HG03520 (cell line): ENCODE results near the gene B3GAT1.
"Not testable (repeated sequence)": the region's sequence is repeated elsewhere in the genome, so short reads cannot be mapped to it uniquely, and the experiment has no call there.

Source experiments
- ATAC-seq: cut with Tn5 transposase; IDR thresholded peaks from one replicate; pipeline ENCODE4 v1.9.1; 2021; ENCODE audit warnings: mild to moderate bottlenecking, moderate library complexity; ENCODE audit not compliant: unreplicated experiment

The B3GAT1 gene

DNA sequence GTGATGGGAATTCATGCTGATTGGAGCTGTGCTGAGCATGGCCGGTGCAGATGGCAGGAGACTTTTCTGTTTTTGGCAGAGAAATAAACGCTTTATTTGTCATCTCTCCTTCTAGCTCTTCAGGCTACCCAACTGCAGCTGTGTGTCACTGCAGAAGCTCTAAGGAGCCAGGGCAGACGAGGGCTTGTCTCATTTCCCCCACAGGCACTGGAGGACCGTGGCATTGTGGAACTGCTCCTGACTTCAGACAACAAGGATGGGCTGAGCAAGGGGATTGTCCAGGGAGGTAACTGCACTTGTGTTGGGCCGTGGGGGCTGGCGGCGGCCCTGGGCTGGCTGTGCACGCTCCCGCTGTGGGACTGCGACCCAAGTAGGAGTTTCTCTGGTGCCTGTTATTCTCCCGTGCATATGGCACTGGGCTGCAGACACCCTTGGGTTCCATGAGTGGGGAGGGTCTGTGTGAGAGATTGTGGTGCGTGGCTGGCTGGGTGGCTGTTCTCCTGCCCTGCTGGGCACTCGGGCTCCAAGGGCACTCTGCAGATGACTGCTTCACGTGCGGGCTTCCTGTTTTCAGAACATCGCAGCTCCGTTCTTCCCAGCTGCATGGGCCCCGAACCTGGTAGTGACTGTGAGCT lies 53.1 kb downstream of the B3GAT1 start:
- ATAC-seq, result no peak

DNA sequence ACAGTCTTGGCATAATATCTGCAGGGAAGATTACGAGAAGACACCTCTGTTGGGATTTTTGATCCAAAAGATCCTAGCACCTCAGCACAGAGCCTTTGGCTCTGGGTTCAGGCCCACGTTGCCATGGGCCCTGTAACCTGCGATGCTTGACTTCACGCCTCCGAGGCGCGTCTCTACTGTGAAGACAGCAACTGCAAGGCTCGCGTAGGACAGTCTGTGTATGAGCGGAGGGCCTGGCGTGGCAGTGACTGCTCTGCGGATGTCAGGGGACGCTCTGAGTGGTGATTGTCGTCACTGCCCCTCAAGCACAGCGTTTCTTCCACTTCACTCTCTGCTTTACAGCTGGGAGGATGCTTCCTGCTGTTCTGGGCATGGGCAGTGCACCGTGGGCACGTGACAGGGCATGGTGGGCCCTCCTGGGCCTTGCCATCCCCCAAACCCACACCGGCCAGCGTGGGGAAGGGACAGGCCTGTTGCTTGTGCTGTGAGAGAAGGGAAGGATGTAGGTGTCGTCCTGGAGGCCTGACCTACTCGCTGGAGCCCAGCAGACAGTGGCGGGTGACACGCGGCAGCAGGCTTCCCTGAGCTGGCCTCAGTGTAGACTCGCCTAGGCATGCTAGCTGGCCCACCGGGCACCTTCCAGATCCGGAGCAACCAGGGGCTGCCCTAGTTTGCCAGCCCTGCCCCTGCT lies 53.7 kb downstream of the B3GAT1 start:
- no peak for ATAC-seq

DNA sequence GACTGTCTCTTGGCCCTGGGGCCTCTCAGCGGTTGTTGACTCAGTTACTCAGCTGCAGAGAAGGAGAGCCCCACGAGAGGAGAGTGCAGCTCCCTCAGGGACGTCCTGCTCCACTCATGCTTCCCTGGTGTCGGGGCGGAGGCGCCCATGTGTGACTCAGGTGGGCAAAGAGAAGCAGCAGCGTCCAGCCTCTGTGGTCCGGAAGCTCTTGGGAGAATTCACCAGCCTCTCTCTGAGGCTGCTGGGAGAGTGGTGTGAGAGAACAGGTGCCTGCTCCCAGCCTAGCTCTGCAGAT lies 54.5 kb downstream of the B3GAT1 start:
- ATAC-seq, result no peak

DNA sequence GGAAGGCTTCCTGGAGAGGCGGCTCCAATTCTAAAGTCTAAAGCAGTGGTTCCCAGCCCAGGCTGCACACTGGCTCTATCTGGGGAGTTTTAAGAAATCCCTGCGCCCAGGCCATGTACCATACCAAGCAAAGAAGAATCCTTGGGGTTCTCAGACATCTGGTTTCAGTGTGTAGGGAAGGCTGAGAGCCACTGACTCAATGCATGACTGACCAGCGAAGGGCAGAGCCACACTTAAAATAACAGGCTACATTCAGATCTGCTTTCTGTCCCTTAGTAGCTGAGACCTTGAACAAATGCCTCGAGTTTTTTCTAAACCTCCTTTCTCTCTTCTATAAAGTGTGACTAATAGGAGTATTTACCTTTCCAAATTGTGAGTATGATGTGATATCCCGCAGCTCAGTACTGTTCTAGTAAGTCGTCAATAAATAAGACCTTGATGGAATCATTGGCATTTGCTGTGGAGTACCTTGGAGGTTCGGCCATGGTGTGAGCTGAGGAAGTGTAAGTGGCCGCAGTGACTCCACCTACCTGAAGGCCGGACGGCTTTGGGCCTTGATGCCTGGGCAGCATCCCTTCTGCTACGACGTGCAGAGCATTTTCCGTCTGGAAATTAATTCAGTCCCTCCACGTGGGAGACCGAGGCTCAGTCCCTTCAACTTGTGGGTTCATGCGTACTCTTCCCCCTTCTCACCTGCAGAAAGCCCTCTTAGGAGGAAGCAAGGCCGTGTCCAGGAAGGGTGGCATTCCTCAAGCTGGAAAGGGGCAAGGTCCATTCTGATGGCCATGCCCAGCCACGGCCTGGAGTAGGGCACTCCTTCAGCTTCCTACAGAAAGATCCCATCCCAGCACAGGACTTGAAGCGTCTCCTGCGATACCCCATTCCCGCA lies 55.1 kb downstream of the B3GAT1 start:
- no peak for ATAC-seq

DNA sequence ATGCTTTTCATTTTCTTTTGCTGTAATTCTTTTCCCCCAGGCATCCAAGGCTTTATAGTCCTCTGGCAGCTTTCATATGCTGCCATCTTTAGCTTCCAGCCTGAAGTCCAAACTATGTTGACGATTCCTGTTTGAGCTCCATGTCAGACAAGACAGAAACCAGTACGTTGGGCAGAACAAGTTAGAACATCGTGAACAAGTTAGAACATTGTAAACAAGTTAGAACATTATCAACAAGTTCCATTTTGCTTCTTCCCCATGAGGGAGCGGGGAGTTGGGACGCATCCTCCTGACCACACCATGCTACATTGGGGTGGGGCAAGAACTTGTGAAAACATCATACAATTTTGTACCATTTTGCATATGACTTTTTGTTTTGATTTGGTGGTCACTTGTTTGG lies 56.4 kb downstream of the B3GAT1 start:
- no peak for ATAC-seq

DNA sequence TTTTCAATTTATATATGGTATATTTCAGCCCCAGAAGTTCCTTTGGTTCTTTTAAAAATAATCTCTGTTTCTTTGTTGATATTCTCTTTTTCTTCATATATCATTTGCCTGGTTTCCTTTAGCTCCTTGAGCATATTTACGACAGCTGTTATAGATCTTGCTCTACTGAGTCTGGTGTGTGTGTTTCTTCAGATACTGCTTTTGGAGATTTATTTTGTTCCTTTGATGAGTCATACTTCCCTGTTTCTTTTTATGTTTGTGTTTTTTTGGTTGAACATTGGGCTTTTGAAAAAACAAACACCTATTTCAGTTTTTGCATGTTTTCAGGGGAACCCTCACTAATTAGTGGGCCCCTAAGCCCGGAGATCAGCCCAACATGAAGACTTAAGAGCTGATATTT lies 56.9 kb downstream of the B3GAT1 start:
- no peak for ATAC-seq

DNA sequence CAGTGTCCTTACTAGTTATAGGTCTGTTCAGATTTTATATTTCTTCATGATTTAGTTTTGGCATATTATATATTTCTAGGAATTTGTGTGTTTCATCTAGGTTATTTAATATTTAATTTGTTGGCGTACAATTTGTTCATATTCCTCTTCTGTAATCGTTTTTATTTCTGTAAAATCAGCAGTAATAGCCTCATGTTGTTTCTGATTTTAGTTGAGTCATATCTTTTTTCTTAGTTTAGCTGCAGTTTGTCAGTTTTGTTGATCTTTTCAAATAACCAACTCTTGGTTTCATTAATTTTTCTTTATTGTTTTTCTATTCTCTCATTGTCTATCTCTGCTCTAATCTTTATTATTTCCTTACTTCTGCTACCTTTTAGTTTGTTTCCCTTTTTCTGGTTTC lies 59.9 kb downstream of the B3GAT1 start:
- ATAC-seq, result no peak

DNA sequence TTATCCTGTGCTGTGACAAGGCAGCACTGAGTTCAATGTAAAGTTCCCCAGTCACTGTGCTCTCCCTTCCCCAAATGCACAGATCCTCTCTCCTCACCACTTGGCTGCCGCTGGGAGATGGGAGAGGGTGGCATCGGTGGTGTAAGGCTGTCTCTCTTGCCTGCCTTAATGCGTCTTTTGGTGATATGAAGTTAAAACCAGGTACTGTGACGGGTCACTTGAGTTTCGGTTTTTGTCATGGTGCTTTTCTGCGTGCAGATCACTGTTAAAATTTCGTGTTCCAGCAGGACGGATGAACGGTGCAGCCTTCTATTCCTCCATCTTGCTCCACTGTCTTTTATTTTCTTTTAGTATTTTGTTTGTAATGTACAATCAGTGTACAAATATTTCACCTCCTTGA lies 61.7 kb downstream of the B3GAT1 start:
- ATAC-seq, result peak; percentile 75

DNA sequence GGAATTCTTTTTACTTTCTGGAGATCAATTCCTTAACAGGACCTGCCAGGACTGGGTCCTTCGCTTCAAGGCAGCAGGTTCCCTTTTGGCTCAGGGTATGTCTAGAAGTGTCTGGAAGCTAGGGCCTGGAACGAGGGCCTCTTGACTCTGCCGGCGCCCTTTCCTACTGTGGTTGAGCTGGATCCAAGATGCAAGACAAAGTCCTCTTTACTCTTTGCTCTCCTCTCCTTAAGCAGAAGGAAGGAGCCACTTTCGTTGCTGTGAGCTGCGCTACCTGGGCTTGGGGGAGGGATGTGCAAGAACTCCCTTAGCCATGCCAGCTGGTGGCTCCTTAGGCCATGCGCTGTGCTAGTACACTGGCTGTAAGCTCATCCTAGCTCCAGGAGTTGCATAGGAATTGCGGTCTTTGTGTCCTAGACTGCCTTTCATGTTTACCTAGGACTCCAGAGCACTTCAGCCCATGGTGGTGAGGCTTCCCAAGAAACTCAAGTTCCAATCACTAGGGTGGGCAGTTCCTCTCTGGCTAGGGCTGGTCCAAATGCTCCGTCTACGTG lies 62.2 kb downstream of the B3GAT1 start:
- no peak for ATAC-seq

DNA sequence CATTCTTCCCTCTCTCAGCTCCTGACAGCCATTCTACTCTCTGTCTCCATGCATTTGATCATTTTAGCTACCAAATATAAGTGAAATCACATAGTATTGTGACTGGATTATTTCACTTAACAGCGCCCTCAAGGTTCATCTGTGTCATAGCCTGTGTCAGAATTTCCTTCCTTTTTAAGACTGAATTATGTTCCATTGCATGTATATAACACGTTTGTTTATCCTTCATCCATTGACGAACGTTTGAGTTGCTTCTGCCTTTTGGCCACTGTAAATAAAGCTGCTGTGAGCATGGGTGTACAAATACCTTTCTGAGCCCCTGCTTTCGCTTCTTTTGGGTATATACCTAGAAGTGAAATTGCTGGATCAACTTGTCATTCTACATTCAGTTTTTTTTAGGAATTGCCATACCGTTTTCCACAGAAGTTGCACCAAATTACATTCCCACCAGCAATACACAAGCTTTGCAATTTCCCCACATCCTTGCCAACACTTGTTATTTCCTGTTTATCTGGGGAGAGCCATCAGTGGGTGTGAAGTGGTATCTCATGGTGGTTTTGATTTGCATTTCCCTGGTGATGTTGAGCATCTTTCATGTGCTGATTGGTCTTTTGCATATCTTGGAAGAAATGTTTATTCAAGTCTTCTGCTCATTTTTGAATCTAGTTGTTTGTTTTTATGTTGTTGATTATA lies 62.8 kb downstream of the B3GAT1 start:
- no peak for ATAC-seq

DNA sequence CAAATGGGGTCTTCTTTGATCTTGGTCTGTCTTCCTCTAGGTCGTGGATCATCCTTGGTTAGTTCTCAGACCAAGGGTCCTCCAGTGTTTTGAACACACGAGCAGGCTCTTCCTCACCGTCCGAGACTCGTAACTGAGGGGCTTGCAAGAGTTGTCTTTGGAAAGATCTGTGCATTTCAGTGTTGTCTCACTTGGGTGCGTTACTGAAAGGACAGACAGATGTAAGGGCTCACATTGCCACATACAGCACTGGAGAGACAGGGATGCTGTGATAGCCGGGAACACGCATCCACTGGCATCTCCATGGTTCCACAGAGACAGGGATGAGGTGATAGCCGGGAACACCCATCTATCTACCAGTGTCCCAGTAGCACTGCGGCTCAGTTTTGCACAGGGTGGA lies 64.6 kb downstream of the B3GAT1 start:
- ATAC-seq, result no peak

DNA sequence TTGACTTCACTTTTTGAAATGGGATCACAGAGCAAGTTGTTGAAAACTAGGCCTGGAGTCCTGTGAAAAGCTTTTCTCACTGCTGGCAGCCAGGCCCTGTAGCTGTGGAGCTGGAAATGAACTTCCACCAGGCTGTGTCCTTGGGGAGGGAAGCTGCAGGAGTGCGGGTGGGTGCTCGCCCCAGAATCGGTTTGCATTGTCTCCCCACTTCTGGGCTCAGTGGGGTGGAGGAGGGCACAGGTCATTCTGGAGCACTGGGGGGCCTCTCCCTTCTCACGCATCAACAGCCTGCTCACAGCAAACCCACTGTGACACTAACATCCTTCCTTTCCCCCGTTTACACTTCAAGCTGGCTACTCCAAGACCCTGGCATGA lies 65.1 kb downstream of the B3GAT1 start:
- ATAC-seq, result no peak

DNA sequence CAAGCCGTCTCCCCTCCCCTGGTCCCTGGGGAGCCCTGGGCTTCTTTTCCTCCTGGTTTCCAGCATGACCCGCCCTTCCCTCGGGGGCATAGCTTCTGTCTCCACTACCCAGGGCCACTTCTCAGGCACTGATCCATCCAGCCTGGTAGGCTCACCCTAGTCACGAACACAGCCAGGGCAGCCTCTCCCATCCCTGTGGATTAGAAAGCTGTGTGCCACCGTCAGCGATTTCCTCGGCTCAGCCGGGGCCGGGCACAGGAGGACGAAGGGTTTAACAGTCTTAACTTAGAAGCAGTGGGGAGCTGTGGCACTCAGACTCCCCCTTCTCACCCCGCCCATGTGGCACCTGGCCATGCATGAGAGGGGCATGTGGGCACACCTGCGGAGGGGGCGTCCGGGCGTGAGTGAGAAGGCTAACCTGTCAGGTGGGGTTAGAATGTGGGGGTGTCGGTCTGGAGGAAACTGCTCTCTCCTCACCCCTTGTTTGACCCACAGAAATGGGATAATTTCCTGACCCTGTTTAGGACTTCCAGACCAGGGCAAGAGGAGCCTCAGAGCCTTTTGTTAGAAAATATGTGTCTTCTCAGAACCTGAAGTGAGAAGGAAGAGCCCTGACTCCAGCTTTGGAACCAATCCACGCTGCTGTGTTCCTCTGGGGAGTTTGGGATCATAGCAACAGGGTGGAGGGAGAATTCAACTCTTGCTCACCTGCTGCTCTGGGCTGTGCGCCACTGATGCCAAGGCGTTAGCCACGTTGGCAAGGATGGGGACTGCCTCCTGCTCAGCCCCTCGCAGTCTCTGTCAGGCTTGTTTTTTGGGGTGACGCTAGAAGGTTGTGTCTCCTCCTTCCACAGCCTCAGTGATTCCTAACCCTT lies 65.7 kb downstream of the B3GAT1 start:
- no peak for ATAC-seq

DNA sequence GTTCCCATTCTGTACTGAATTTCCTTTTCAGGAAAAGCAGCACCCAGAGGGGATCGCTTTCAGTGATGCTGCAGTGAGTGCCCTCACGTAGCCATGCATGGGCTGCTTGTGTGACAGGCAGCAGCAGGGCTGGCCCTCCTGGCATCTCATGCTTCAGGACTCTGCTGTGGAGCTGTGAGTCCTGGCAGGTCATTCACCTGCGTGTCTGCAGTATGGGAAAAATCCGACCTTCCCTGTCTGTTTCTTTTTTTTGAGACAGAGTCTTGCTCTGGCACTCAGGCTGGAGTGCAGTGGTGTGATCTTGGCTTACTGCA lies 66.8 kb downstream of the B3GAT1 start:
- ATAC-seq, result no peak

DNA sequence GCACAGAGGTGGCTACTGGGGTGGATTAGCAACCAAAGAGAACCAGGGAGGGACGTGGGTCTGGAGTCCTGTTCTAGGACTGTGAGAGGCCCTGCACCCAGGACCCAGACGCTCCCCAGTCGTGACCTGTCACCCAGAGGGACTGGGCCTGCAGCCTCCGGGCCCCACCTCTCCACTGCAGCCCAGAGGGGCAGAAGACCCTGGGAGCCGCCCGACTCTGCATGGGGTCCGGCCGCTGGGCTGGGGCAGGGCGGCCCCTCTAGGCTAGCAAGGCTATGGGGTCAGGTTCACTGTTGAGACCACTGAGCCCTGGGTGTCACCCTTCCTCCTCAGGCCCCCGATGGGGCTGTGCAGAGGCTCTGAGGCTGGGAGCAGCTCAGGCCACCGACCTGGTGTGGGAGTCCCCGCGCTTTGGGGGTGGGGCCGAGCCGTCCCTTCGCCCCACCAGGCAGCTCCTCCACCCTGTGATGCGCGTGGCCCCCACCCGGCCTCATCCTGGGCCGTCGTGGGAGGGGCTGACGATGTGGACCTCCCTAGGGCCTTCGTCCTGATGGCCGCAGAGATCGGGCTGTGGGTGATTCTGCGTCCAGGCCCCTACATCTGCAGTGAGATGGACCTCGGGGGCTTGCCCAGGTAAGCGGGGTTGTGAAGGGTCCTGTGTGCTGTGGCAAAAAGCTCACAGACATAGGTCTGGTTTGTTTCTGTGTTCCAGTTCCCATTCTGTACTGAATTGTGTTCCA lies 67.4 kb downstream of the B3GAT1 start:
- not testable (repeated sequence) for ATAC-seq

DNA sequence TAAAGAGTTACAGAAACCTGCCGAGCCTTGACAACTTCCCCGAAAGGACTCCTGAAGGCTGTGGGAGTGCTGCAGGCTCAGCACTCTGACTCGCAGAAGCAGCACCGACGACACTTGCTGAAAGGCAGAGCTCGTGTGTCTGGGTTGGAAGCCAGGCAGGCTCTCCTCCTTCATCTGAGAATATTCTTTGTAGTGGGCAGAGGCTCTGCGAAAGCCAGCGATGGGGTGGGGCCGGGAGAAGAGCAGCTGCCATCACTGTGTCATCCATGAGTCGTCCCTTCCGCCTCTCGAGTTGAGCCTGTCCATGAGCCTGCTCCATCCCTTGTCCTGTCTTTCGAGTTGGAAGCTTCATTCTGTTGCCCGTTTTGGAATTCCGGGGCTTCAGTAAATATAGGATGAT lies 68.4 kb downstream of the B3GAT1 start:
- ATAC-seq, result no peak

DNA sequence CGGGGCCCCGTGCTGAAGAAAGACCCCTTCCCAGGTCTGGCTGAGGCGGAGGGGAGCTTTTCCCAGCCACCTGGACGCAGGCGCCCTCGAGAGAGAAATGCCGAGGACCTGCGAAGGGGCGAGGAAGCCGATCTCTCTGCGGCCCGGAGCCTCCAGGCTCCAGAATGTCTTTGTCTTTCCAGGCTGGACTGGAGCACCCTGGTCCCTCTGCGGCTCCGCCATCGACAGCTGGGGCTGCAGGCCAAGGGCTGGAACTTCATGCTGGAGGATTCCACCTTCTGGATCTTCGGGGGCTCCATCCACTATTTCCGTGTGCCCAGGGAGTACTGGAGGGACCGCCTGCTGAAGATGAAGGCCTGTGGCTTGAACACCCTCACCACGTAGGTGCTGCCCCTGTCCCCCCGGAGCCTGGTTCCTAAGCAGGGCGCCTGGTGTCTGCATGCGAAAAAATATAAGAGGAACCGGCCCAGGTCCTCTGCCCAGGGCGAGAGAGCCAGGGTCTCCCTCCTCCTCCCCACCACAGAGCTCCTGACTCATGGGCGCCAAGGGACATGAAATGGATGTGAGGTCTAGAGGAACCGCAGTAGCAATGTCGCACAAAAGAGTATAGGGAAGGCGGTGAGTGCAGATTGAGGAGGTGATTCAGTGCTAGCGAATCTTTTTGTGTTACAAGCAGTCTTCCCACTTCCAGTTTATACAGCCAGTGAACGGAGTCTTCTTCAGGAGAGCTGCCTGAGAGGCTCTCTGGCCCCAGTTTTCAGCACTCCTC lies 69.3 kb downstream of the B3GAT1 start:
- ATAC-seq, result no peak

DNA sequence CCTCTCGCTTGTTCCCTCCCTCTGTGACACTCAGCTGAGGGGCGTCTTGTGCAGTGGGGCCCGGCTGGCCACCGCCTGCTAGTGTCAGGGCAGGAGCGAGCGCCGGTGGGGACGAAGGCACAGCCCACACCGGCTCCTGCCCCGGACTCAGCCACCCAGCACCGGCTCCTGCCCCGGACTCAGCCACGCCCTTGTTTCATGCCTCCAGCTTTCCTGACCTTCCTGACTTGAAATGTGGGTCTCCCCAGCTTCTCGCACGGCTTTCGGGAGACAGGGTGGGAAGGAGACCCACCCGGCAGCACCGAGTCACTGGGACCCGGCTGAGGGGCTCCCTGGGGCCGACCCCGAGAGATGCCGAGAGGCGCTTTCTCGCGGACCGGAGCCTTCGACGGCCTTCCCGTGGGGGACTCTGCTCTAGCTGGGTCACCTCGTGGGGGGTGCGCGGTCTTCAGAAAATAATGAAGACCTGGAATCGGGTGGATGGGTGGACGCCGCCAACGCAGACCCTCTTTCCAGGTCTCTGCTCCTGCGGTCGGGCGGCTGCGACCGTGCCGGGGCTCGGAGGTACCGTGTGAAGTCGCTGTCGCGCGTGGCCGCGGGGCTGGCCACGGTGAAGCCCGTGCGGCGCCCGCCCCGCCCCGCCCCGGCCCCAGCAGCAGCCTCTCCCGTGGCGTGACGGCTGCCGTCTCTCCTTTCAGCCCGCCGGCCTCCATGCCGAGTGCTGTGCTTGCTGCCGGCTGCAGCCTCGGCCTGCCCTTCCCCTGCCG lies 70.1 kb downstream of the B3GAT1 start:
- no peak for ATAC-seq
